Stimulated activated CD8-positive, alpha-beta memory T cell treated with anti-CD3 and anti-CD28 coated beads, Interleukin-2, amount 100 ng/mL, for 48 hours (primary cell): ENCODE results near the gene PKHD1.
"Not testable (repeated sequence)": the region's sequence is repeated elsewhere in the genome, so short reads cannot be mapped to it uniquely, and the experiment has no call there.

Source experiments
- DNase-seq, 2 donors: peaks; one replicate each; pipeline ENCODE4 v3.0.0-alpha.2; 2020; ENCODE audit warnings: low read depth in 2 of 2

PKHD1 gene

GRCh38 chr6:51992876-51993275, 94.5 kb downstream of the PKHD1 start:
- DNase-seq = no peak

- no peak for DNase-seq
These were observed 97.6 kb downstream of the PKHD1 start for GRCh38 chr6:51989789-51990188.

GRCh38 chr6:51986864-51987263, 100.5 kb downstream of the PKHD1 start:
- no peak for DNase-seq

- DNase-seq = no peak
These were observed 103.8 kb downstream of the PKHD1 start for GRCh38 chr6:51983564-51983963.

- DNase-seq = not testable (repeated sequence)
These were observed 104.7 kb downstream of the PKHD1 start for GRCh38 chr6:51982695-51983094.

GRCh38 chr6:51976374-51976773, 111.0 kb downstream of the PKHD1 start:
- no peak for DNase-seq

GRCh38 chr6:51972659-51973058, 114.8 kb downstream of the PKHD1 start:
- DNase-seq = no peak

GRCh38 chr6:51968265-51968664, 119.1 kb downstream of the PKHD1 start:
- no peak for DNase-seq

- DNase-seq = no peak
These were observed 122.1 kb downstream of the PKHD1 start for GRCh38 chr6:51965222-51965801.

GRCh38 chr6:51963980-51964379, 123.4 kb downstream of the PKHD1 start:
- no peak for DNase-seq

- DNase-seq = no peak
These were observed 125.1 kb downstream of the PKHD1 start for GRCh38 chr6:51962354-51962753.

- DNase-seq = no peak
These were observed 127.0 kb downstream of the PKHD1 start for GRCh38 chr6:51960419-51960818.

- DNase-seq = peak; percentile 11 to 13
These were observed 127.5 kb downstream of the PKHD1 start for GRCh38 chr6:51959744-51960383.

- DNase-seq = no peak
These were observed 132.7 kb downstream of the PKHD1 start for GRCh38 chr6:51954681-51955080.

GRCh38 chr6:51953246-51953645, 134.2 kb downstream of the PKHD1 start:
- no peak for DNase-seq

GRCh38 chr6:51951924-51952323, 135.5 kb downstream of the PKHD1 start:
- no peak for DNase-seq

GRCh38 chr6:51949526-51949925, 137.9 kb downstream of the PKHD1 start:
- DNase-seq = no peak

- not testable (repeated sequence) for DNase-seq
These were observed 147.7 kb downstream of the PKHD1 start for GRCh38 chr6:51939695-51940094.

GRCh38 chr6:51936531-51937290, 150.7 kb downstream of the PKHD1 start:
- DNase-seq = no peak

GRCh38 chr6:51934098-51934497, 153.3 kb downstream of the PKHD1 start:
- DNase-seq = no peak

- no peak for DNase-seq
These were observed 154.5 kb downstream of the PKHD1 start for GRCh38 chr6:51932956-51933355.

GRCh38 chr6:51930602-51931001, 156.8 kb downstream of the PKHD1 start:
- no peak for DNase-seq

GRCh38 chr6:51929934-51930574, 157.4 kb downstream of the PKHD1 start:
- no peak for DNase-seq
